Measurements from ENCODE around the gene SH3BGRL2.

DNA sequence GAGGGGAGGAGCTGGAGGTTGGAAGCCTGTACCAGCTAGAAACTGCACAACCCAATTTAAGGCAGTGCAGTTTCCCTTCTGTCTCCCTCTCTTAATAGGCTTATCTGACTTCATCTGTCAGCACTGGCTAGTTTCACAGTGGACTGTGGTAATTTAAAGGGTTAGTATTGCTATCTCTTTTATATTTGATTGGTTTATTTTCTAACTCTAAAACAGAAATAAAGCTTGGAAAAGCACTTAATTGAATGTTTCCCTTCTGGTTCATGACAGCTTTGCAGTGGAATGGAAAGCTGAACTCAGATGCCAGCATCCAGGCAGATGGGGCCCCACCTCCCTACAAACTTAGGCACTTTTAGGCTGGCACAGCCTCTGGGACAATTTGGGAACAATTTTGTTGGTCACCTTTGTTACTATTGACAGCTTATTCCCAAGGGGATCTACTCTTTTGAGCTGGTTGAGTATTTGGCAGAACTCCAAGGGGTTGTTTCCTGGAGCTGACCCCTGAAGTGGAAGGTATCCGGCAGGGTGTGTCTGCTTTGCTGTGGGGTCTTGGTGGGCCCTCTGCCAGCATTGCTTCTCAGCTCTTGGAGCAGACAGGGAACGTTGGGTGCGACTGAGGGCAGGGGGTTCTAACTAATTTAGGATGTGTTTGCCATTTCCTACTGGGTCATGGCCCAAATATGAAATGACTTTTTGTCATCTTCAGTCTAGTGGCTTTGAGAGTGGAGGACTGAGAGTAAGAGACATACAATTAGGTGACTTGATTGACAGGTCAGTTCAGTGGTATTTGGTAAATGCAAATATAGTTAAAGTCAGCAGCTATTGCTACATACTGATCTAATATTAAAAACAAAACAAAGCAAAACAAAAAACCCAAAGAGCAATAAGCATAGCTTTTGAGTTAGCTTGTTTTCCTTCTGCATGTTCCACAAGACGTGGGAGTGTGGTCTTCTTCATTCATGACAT lies 9.3 kb downstream of the SH3BGRL2 start:
- TF ChIP-seq EZH2phosphoT487 (IDR thresholded peaks at IDR 0.05; ENCODE audit: unreplicated experiment) (no peak), EZH2 (IDR thresholded peaks at IDR 0.05; ENCODE audit: low read depth, unreplicated experiment) (no peak), POLR2AphosphoS5 (IDR thresholded peaks at IDR 0.05; ENCODE audit: low read depth) (no peak), JUNB (IDR thresholded peaks at IDR 0.05; ENCODE audit: unreplicated experiment) (no peak), CREB1 (CRISPR knock-in tag; IDR thresholded peaks at IDR 0.05; ENCODE audit: low read depth) (no peak), NANOG (IDR thresholded peaks at IDR 0.05; ENCODE audit: borderline replicate concordance) (no peak), ZNF114 (CRISPR knock-in tag; IDR thresholded peaks at IDR 0.05) (no peak)
- TF ChIP-seq, protein P1, sequence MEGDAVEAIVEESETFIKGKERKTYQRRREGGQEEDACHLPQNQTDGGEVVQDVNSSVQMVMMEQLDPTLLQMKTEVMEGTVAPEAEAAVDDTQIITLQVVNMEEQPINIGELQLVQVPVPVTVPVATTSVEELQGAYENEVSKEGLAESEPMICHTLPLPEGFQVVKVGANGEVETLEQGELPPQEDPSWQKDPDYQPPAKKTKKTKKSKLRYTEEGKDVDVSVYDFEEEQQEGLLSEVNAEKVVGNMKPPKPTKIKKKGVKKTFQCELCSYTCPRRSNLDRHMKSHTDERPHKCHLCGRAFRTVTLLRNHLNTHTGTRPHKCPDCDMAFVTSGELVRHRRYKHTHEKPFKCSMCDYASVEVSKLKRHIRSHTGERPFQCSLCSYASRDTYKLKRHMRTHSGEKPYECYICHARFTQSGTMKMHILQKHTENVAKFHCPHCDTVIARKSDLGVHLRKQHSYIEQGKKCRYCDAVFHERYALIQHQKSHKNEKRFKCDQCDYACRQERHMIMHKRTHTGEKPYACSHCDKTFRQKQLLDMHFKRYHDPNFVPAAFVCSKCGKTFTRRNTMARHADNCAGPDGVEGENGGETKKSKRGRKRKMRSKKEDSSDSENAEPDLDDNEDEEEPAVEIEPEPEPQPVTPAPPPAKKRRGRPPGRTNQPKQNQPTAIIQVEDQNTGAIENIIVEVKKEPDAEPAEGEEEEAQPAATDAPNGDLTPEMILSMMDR (conservative IDR thresholded peaks at IDR 0.05; ENCODE audit: low read depth in 2 of 2) = no peak
- TF ChIP-seq, protein P2, sequence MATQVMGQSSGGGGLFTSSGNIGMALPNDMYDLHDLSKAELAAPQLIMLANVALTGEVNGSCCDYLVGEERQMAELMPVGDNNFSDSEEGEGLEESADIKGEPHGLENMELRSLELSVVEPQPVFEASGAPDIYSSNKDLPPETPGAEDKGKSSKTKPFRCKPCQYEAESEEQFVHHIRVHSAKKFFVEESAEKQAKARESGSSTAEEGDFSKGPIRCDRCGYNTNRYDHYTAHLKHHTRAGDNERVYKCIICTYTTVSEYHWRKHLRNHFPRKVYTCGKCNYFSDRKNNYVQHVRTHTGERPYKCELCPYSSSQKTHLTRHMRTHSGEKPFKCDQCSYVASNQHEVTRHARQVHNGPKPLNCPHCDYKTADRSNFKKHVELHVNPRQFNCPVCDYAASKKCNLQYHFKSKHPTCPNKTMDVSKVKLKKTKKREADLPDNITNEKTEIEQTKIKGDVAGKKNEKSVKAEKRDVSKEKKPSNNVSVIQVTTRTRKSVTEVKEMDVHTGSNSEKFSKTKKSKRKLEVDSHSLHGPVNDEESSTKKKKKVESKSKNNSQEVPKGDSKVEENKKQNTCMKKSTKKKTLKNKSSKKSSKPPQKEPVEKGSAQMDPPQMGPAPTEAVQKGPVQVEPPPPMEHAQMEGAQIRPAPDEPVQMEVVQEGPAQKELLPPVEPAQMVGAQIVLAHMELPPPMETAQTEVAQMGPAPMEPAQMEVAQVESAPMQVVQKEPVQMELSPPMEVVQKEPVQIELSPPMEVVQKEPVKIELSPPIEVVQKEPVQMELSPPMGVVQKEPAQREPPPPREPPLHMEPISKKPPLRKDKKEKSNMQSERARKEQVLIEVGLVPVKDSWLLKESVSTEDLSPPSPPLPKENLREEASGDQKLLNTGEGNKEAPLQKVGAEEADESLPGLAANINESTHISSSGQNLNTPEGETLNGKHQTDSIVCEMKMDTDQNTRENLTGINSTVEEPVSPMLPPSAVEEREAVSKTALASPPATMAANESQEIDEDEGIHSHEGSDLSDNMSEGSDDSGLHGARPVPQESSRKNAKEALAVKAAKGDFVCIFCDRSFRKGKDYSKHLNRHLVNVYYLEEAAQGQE (IDR thresholded peaks at IDR 0.05; ENCODE audit: unreplicated experiment) = no peak
